ENCODE measurements around the gene SYP. TPM values are rescaled to one million over a fixed set of nuclear protein-coding genes. Genes with fewer than 3 reads are reported as not detected.

The SYP gene
- total RNA-seq, 4 donors from 2014 or later: 2.0 to 4.4 (median 3.0) TPM; not detected in 1

- intact Hi-C loops (cut with DNase I; ENCODE audit: low total_unique reads): no loop called here
- TF ChIP-seq CTCF (IDR thresholded peaks at IDR 0.05) (peak in 3 of 4 experiments; percentile 25 to 36 (median 32)), POLR2A (IDR thresholded peaks at IDR 0.05) (no peak)
- Histone ChIP-seq H3K27me3 (no peaks in the 10 kb centered on the region), H3K27ac (no peak overlapping the region), H3K4me3 (no peak overlapping the region), H3K9me3 (no peaks in the 10 kb centered on the region), H3K36me3 (no peaks in the 10 kb centered on the region), H3K4me1 (no peaks in the 10 kb centered on the region)
- DNase-seq: no peak
Observed at GRCh38 chrX:49192722-49193328, 7.2 kb downstream of the SYP start.

- Histone ChIP-seq H3K4me1 (no peaks in the 10 kb centered on the region), H3K27me3 (no peaks in the 10 kb centered on the region), H3K36me3 (no peaks in the 10 kb centered on the region), H3K27ac (peak overlapping the region; percentile 86 to 92), H3K4me3 (peak overlapping the region; percentile 65 to 68), H3K9me3 (no peaks in the 10 kb centered on the region)
- TF ChIP-seq CTCF (IDR thresholded peaks at IDR 0.05) (no peak), POLR2A (IDR thresholded peaks at IDR 0.05) (no peak)
- intact Hi-C loops (cut with DNase I; ENCODE audit: low total_unique reads): no loop called here
- DNase-seq: no peak
Observed at GRCh38 chrX:49191574-49192011, 8.4 kb downstream of the SYP start.

DNA sequence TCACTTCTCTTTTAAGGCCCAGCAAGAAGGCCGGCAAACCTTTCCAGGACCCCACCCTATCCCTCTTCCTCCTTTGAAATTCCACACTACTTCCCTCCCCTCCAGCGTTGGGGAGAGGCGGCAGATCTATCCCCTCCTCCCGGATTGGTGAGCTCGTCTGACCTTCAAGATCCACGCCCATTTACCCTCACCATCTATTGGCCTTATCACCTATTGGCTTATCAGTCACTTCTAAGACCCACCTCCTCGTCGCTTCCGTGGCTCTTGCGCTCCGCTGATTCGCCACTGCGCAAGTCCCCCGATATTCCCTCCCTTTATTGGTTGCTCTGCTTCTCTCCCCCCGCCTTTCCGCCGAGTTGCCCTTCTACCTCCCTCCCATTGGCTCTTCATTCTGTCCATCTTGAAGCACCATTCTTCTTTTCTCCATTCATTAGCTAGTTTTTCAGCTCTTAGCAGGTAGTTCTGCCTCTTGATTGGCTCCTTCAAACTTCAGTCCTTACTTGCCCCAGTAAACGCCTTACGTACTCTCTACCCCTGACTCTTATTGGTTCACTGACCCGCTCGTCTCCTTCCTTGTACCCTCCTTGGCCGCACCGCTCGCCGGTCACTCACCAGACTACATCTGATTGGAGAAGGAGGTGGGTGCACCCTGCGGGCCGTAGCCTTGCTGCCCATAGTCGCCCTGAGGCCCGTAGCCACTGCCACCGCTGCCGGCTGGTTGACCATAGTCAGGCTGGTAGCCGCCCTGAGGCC, 9.0 kb downstream of the SYP start:
- peak; percentile 85 to 95 for DNase-seq
- H3K4me1 ChIP-seq: no peaks in the 10 kb centered on the region
- intact Hi-C loops (cut with DNase I; ENCODE audit: low total_unique reads): no loop called here
- H3K36me3 ChIP-seq: no peaks in the 10 kb centered on the region
- peak overlapping the region; percentile 65 to 68 for H3K4me3 ChIP-seq
- peak overlapping the region; percentile 86 to 92 for H3K27ac ChIP-seq
- H3K9me3 ChIP-seq: no peaks in the 10 kb centered on the region
- no peak for TF ChIP-seq CTCF (IDR thresholded peaks at IDR 0.05)
- TF ChIP-seq POLR2A (IDR thresholded peaks at IDR 0.05): peak; percentile 72 to 77
- H3K27me3 ChIP-seq: no peaks in the 10 kb centered on the region

DNA sequence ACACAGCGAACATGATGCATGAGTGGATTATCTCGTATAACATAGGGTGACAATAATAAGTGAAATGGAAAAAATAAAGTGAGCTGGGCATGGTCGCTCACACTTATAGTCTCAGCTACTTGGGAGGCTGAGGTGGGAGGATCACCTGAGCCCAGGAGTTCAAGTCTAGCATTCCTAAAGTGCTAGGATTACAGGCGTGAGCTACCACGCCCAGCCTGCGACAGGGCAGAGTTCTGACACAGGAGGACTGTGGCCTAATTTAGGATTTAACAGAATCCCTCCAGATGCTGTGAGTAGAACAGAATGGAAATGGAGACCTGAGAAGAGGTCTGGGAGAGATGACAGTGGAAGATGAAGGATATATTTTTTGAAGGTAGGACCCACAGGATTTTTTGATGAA, 10.4 kb downstream of the SYP start:
- Histone ChIP-seq H3K27me3 (no peaks in the 10 kb centered on the region), H3K27ac (peak overlapping the region; percentile 78 to 88), H3K36me3 (no peaks in the 10 kb centered on the region), H3K4me3 (no peak overlapping the region), H3K9me3 (no peaks in the 10 kb centered on the region), H3K4me1 (no peaks in the 10 kb centered on the region)
- TF ChIP-seq POLR2A (IDR thresholded peaks at IDR 0.05) (no peak), CTCF (IDR thresholded peaks at IDR 0.05) (no peak)
- intact Hi-C loops (cut with DNase I; ENCODE audit: low total_unique reads): no loop called here
- DNase-seq: no peak

DNA sequence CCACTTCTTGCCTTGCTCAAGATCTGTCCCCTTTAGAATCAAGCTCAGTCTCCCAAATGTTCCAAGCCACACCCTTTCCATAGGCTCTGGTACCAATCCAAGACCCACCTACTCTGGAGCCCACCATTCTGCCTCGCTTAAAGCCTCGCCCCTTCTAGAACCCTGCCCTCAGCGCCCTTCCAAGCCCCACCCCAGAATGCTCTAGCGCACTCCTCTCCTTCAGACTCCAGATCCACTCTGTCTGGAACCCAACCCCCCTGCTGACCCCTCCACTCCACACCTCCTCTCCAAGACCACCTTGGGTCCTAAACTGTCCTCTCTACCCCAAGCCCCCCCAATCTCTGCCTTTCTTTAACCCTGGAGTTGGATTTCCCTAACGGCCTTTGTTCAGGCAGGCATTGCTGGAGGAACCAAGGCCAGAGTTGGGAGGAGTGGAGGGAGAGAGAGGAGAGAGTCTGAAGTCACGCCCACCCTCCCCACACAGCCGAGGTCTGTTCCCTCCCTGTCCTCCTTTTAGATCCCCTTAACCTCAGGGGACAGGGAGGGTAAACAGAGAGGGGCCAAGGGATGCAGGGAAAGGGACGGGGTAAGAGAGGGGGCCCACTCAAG, 11.4 kb downstream of the SYP start:
- TF ChIP-seq POLR2A (IDR thresholded peaks at IDR 0.05): no peak
- TF ChIP-seq CTCF (IDR thresholded peaks at IDR 0.05): no peak
- H3K4me1 ChIP-seq: no peaks in the 10 kb centered on the region
- H3K9me3 ChIP-seq: no peaks in the 10 kb centered on the region
- H3K36me3 ChIP-seq: no peaks in the 10 kb centered on the region
- DNase-seq: no peak
- no peak overlapping the region for H3K4me3 ChIP-seq
- intact Hi-C loops (cut with DNase I; ENCODE audit: low total_unique reads): no loop called here
- no peak overlapping the region for H3K27ac ChIP-seq
- H3K27me3 ChIP-seq: no peaks in the 10 kb centered on the region
